H1 (cell line): Measurements from ENCODE around the gene DEPP1. TPM values are rescaled to one million over a fixed set of nuclear protein-coding genes. Genes with fewer than 3 reads are reported as not detected.

ENCODE experiments used
- CTCF ChIA-PET: fragments of 300-600 bp; sonication (Branson Sonifier 250); formaldehyde crosslinking; loops from one replicate; lab custom pipeline; 2021; ENCODE audit not compliant: partially characterized antibody; lab: Charles Lee
- POLR2A ChIA-PET: fragments of 300-600 bp; sonication (Branson Sonifier 250); formaldehyde crosslinking; loops from one replicate; lab custom pipeline; 2021; ENCODE audit warnings: inconsistent platforms; ENCODE audit not compliant: partially characterized antibody; lab: Charles Lee
- DNase-seq, 2 experiments: peaks; one replicate each; pipeline versions ENCODE4 v3.0.0 to v3.0.0-alpha.2; 2010 to 2022; ENCODE audit warnings: low spot score in 2 of 2, low read depth in 1 of 2, mixed read lengths in 1 of 2
- FAIRE-seq: peaks from 2 replicates; lab custom pipeline; 2011; peaks lifted over from hg19 to GRCh38; lab: Jason Lieb, UNC
- H2AFZ ChIP-seq: 2 replicates; pipeline ENCODE4 v1.8.1; 2012; ENCODE audit warnings: low read length, inconsistent platforms
- H2AK5ac ChIP-seq: 2 replicates; pipeline ENCODE4 v1.6.1; 2013; ENCODE audit warnings: low read depth, low read length
- H2BK120ac ChIP-seq: replicated peaks from 2 replicates; pipeline ENCODE3; 2013; ENCODE audit warnings: low read depth, low read length, inconsistent platforms
- H2BK12ac ChIP-seq: 2 replicates; pipeline ENCODE4 v1.6.1; 2013; ENCODE audit warnings: low read depth, low read length
- H2BK15ac ChIP-seq: 2 replicates; pipeline ENCODE4 v1.6.1; 2013; ENCODE audit warnings: low read length
- H2BK20ac ChIP-seq: 2 replicates; pipeline ENCODE4 v1.6.1; 2013; ENCODE audit warnings: low read length
- H2BK5ac ChIP-seq: 2 replicates; pipeline ENCODE4 v1.6.1; 2013; ENCODE audit warnings: low read depth, low read length
- H3K14ac ChIP-seq: 2 replicates; pipeline ENCODE4 v1.6.1; 2013; ENCODE audit warnings: inconsistent platforms; ENCODE audit not compliant: insufficient read length
- H3K18ac ChIP-seq: 2 replicates; pipeline ENCODE4 v1.6.1; 2013; ENCODE audit warnings: low read length; ENCODE audit errors: extremely low read depth
- H3K23ac ChIP-seq: 2 replicates; pipeline ENCODE4 v1.6.1; 2013; ENCODE audit warnings: inconsistent platforms; ENCODE audit not compliant: insufficient read length
- H3K23me2 ChIP-seq: 2 replicates; pipeline ENCODE4 v1.6.1; 2013; ENCODE audit warnings: low read depth, low read length
- H3K27ac ChIP-seq: 2 replicates; pipeline ENCODE4 v1.6.1; 2011; ENCODE audit warnings: low read depth, low read length, inconsistent platforms
- H3K27me3 ChIP-seq, 4 experiments: replicated peaks in 1 of 4; 1 replicate in 1 of 4; 2 replicates in 3 of 4; pipeline versions ENCODE4 v1.6.1 to v1.8.1; 2011 to 2013; ENCODE audit warnings: low read length in 3 of 4, mild to moderate bottlenecking in 3 of 4, inconsistent platforms in 2 of 4, mixed read lengths in 2 of 4, moderate library complexity in 1 of 4; ENCODE audit not compliant: control insufficient read depth in 3 of 4, insufficient read depth in 3 of 4; ENCODE audit errors: extremely low read depth in 1 of 4
- H3K36me3 ChIP-seq, 4 experiments: 2 replicates each; pipeline versions ENCODE4 v1.6.1 to v1.8.1; 2011 to 2013; ENCODE audit warnings: mild to moderate bottlenecking in 4 of 4, low read length in 3 of 4, moderate library complexity in 2 of 4, control low read depth in 1 of 4, inconsistent platforms in 1 of 4; ENCODE audit not compliant: insufficient read depth in 4 of 4, control insufficient read depth in 2 of 4
- H3K4ac ChIP-seq: replicated peaks from 2 replicates; pipeline ENCODE3; 2013; ENCODE audit warnings: low read length, low read depth, mixed read lengths, inconsistent platforms; ENCODE audit not compliant: insufficient read length
- H3K4me1 ChIP-seq, 4 experiments: replicated peaks in 1 of 4; 1 replicate in 1 of 4; 2 replicates in 3 of 4; pipeline versions ENCODE4 v1.6.1 to v1.8.1; 2011 to 2013; ENCODE audit warnings: low read length in 3 of 4, inconsistent platforms in 2 of 4, mixed read lengths in 1 of 4; ENCODE audit not compliant: insufficient read depth in 4 of 4, control insufficient read depth in 3 of 4
- H3K4me2 ChIP-seq, 2 experiments: 2 replicates each; pipeline versions ENCODE4 v1.6.1 to v1.8.1; 2011 to 2013; ENCODE audit warnings: low read depth in 2 of 2, low read length in 2 of 2, control low read depth in 1 of 2, inconsistent platforms in 1 of 2, mild to moderate bottlenecking in 1 of 2; ENCODE audit not compliant: insufficient read depth in 1 of 2
- H3K4me3 ChIP-seq, 4 experiments: fragments of 200-600, 300-600 bp in 1 of 4; sonication (generic), shearing (Covaris generic), sonication (Bioruptor Twin) in 1 of 4; 2 replicates each; pipeline versions ENCODE4 v1.5.1 to v1.8.1; 2011 to 2016; ENCODE audit warnings: low read length in 4 of 4, low read depth in 3 of 4, control low read depth in 2 of 4, inconsistent platforms in 2 of 4, mild to moderate bottlenecking in 2 of 4, mixed read lengths in 1 of 4, moderate library complexity in 1 of 4; ENCODE audit not compliant: insufficient read depth in 2 of 4; ENCODE audit errors: extremely low read depth in 1 of 4
- H3K56ac ChIP-seq: replicated peaks from 2 replicates; pipeline ENCODE3; 2013; ENCODE audit warnings: low read depth, mild to moderate bottlenecking, mixed read lengths, low read length, inconsistent platforms; ENCODE audit not compliant: insufficient read length
- H3K79me1 ChIP-seq: 2 replicates; pipeline ENCODE4 v1.6.1; 2013; ENCODE audit warnings: low read depth, low read length, control low read depth
- H3K79me2 ChIP-seq, 2 experiments: 2 replicates each; pipeline versions ENCODE4 v1.6.1 to v1.8.1; 2012 to 2013; ENCODE audit warnings: low read length in 2 of 2, mild to moderate bottlenecking in 2 of 2, inconsistent platforms in 1 of 2; ENCODE audit not compliant: insufficient read depth in 2 of 2, control insufficient read depth in 1 of 2
- H3K9ac ChIP-seq, 4 experiments: replicated peaks in 1 of 4; 1 replicate in 1 of 4; 2 replicates in 3 of 4; pipeline versions ENCODE4 v1.6.1 to v1.8.1; 2011 to 2013; ENCODE audit warnings: low read depth in 3 of 4, low read length in 3 of 4, control low read depth in 2 of 4, mild to moderate bottlenecking in 2 of 4, moderate library complexity in 2 of 4, inconsistent platforms in 1 of 4; ENCODE audit errors: extremely low read depth in 1 of 4
- H3K9me3 ChIP-seq, 2 experiments: 2 replicates each; pipeline versions ENCODE4 v1.6.1 to v1.8.1; 2012 to 2013; ENCODE audit warnings: mild to moderate bottlenecking in 2 of 2, moderate library complexity in 2 of 2, control low read depth in 1 of 2, inconsistent platforms in 1 of 2, low read depth in 1 of 2, low read length in 1 of 2, mixed read lengths in 1 of 2; ENCODE audit not compliant: insufficient read depth in 2 of 2
- H4K20me1 ChIP-seq, 2 experiments: replicated peaks in 1 of 2; 2 replicates each; pipeline versions ENCODE3 to v1.8.1; 2011 to 2013; ENCODE audit warnings: inconsistent platforms in 2 of 2, low read length in 2 of 2, mild to moderate bottlenecking in 1 of 2; ENCODE audit not compliant: insufficient read depth in 2 of 2, control insufficient read depth in 1 of 2
- H4K5ac ChIP-seq: 2 replicates; pipeline ENCODE4 v1.6.1; 2013; ENCODE audit warnings: low read length, low read depth, mixed read lengths, inconsistent platforms; ENCODE audit not compliant: insufficient read length
- H4K8ac ChIP-seq: 2 replicates; pipeline ENCODE4 v1.8.0; 2013; ENCODE audit warnings: mild to moderate bottlenecking, moderate library complexity, low read length, inconsistent platforms; ENCODE audit not compliant: insufficient read depth; ENCODE audit errors: extremely low read depth
- H4K91ac ChIP-seq: replicated peaks from 2 replicates; pipeline ENCODE3; 2013; ENCODE audit warnings: low read length, mixed read lengths, inconsistent platforms; ENCODE audit not compliant: insufficient read length
- CHD1 ChIP-seq: IDR thresholded peaks from 2 replicates; pipeline ENCODE4 v1.6.1; 2012; ENCODE audit warnings: low read depth, low read length, improper control_type of control experiment
- NRF1 ChIP-seq: IDR thresholded peaks from 2 replicates; pipeline ENCODE4 v1.6.1; 2011; ENCODE audit warnings: mild to moderate bottlenecking, low read depth, low read length, improper control_type of control experiment
- WGBS, 2 experiments: shearing (Covaris generic) in 1 of 2; methylation state at CpG; one replicate each; pipeline versions ENCODE4 v1.1.6 to v1.1.7; 2013 to 2015; ENCODE audit warnings: low lambda C conversion rate in 2 of 2, mixed read lengths in 2 of 2, inconsistent platforms in 1 of 2, low coverage in 1 of 2, missing lambda C conversion rate in 1 of 2; ENCODE audit not compliant: insufficient replicate concordance in 2 of 2, insufficient coverage in 1 of 2, insufficient read length in 1 of 2; ENCODE audit errors: extremely low coverage in 1 of 2, missing lambda C conversion rate in 1 of 2; 5-methylcytosine and 5-hydroxymethylcytosine counted together
- polyA plus RNA-seq, 7 experiments: library from polyadenylated mRNA; depleted of rRNA in 3 of 7; stranded (reverse) in 5 of 7; unstranded in 2 of 7; fragments of >200 nt in 5 of 7; fragments of 200-250 nt in 2 of 7; gene quantifications; 1 replicate in 5 of 7; 2 replicates in 1 of 7; 4 replicates in 1 of 7; pipeline versions ENCODE4 v1.2.1 to v1.2.3, GENCODE V29; 2011 to 2013; ENCODE audit warnings: missing spikeins in 2 of 7, mixed read lengths in 2 of 7
- total RNA-seq: library from RNA; stranded (reverse); fragmentation: NEBNext Ultra II Directional; extraction: Animal tissue kit (Norgen Biotek cat#: 25700); gene quantifications from 2 replicates; pipeline ENCODE4 v1.2.1, GENCODE V29; 2021

Gene DEPP1
- total and polyA plus RNA-seq, 2 of the 8 experiments (the other 6 are each of a cell fraction or from before 2014, with no cell fraction given): 0.67 to 4.5 TPM

GRCh38 chr10:44955413-44956070 lies 23.1 kb downstream of the DEPP1 start:
- no peak overlapping the region for H2BK15ac ChIP-seq
- no peak overlapping the region for H2BK5ac ChIP-seq
- no peaks in the 10 kb centered on the region for H3K9me3 ChIP-seq
- no peak overlapping the region for H3K27ac ChIP-seq
- H4K5ac ChIP-seq: no peak overlapping the region
- H3K79me1 ChIP-seq: no peaks in the 10 kb centered on the region
- H4K91ac ChIP-seq: no peak overlapping the region
- no peak overlapping the region for H2AK5ac ChIP-seq
- H3K36me3 ChIP-seq: no peaks in the 10 kb centered on the region
- no peak overlapping the region for H3K56ac ChIP-seq
- no peak for TF ChIP-seq NRF1
- no peak for TF ChIP-seq CHD1
- FAIRE-seq (no peak), DNase-seq (peak in 1 of 2 experiments; percentile 34)
- 84% methylated on average over 8 of the region's 8 CpGs; no CpG with 5 or more reads in 1 of the 2 experiments for WGBS, 2 experiments
- peaks cover 0 to 6% (median 3%) of the 10 kb centered on the region in 4 experiments; a peak in 4 of 7 replicates for H3K27me3 ChIP-seq
- no peak overlapping the region for H3K4me3 ChIP-seq
- H4K8ac ChIP-seq: no peak overlapping the region
- H2BK120ac ChIP-seq: no peak overlapping the region
- H3K79me2 ChIP-seq: no peaks in the 10 kb centered on the region
- no peak overlapping the region; a peak in 1 of 7 replicates for H3K9ac ChIP-seq
- ChIA-PET CTCF (interaction anchor here (0.6 to 13.4 kb wide), 4 partner anchors 9 to 41 kb away, joined by 5 to 143 read pairs (median 7); no protein-coding TSS in a partner anchor), POLR2A (no interaction called here)
- H3K14ac ChIP-seq: no peak overlapping the region
- H4K20me1 ChIP-seq: no peaks in the 10 kb centered on the region
- H3K23me2 ChIP-seq: peaks cover 8% of the 10 kb centered on the region
- H2AFZ ChIP-seq: no peak overlapping the region
- H2BK20ac ChIP-seq: no peak overlapping the region
- no peak overlapping the region for H3K4me2 ChIP-seq
- H3K23ac ChIP-seq: no peak overlapping the region
- H3K4ac ChIP-seq: no peak overlapping the region
- H3K4me1 ChIP-seq: peaks cover 1 to 16% (median 6%) of the 10 kb centered on the region in 4 experiments; a peak in 6 of 7 replicates
- H3K18ac ChIP-seq: no peak overlapping the region
- H2BK12ac ChIP-seq: no peak overlapping the region
